Left colon (tissue), 2 donors: ENCODE results near the gene GNAZ. TPM values are rescaled to one million over a fixed set of nuclear protein-coding genes. Genes with fewer than 3 reads are reported as not detected.
"Not testable (repeated sequence)": the region's sequence is repeated elsewhere in the genome, so short reads cannot be mapped to it uniquely, and the experiment has no call there.

Source experiments
- ATAC-seq: fragments of 200-7000 bp; cut with Tn5 transposase; one replicate; pipeline ENCODE4 v1.9.1; 2020; ENCODE audit warnings: mild to moderate bottlenecking, moderate library complexity
- DNase-seq, 2 donors: peaks; one replicate each; pipeline ENCODE4 v3.0.0-alpha.2; 2020
- intact Hi-C, 2 donors: fragments of 100-400 bp; cut with DNase I in 1 of 2; cut with micrococcal nuclease in 1 of 2; formaldehyde crosslinking; loops; one replicate each; pipeline versions ENCODE4 v1.11.2 to v1.14.0; 2022; cut with DNase I, micrococcal nuclease
- total RNA-seq, 2 donors: library from RNA; stranded (reverse); fragmentation: NEBNext Ultra II Directional; extraction: Animal tissue kit (Norgen Biotek cat#: 25700); gene quantifications; one replicate each; pipeline ENCODE4 v1.2.1, GENCODE V29; 2021
- donor health status: DM: no; HTN: no; CAD: no.
- donor health status: DM: yes; HTN: yes; CAD: no.

The GNAZ gene
- total RNA-seq, 2 donors from 2014 or later, result 1.0 to 2.9 TPM

GRCh38 chr22:23136991-23137390, 66.7 kb downstream of the GNAZ start:
- DNase-seq, intact Hi-C loops, ATAC-seq: not testable (repeated sequence)

- no peak for DNase-seq
- ATAC-seq, result no peak
- intact Hi-C loops, result no loop called here
Measured at GRCh38 chr22:23137468-23137867, 67.1 kb downstream of the GNAZ start.

- ATAC-seq, result no peak
- DNase-seq, result peak in 1 of 2 donors; percentile 30
- intact Hi-C loops, result no loop called here
Measured at GRCh38 chr22:23137905-23138561, 67.7 kb downstream of the GNAZ start.

GRCh38 chr22:23138584-23139435, 68.5 kb downstream of the GNAZ start:
- intact Hi-C loops, result no loop called here
- no peak for DNase-seq
- no peak for ATAC-seq

- DNase-seq (no peak), ATAC-seq (no peak)
- intact Hi-C loops, result no loop called here
Measured at GRCh38 chr22:23140385-23140784, 70.1 kb downstream of the GNAZ start.

GRCh38 chr22:23142546-23143105, 72.3 kb downstream of the GNAZ start:
- DNase-seq, result peak in 1 of 2 donors; percentile 35
- ATAC-seq, result no peak
- intact Hi-C loops, result no loop called here

GRCh38 chr22:23143119-23143518, 72.8 kb downstream of the GNAZ start:
- no peak for DNase-seq
- no peak for ATAC-seq
- intact Hi-C loops, result no loop called here

- intact Hi-C loops, result no loop called here
- DNase-seq, result no peak
- no peak for ATAC-seq
Measured at GRCh38 chr22:23144432-23144831, 74.1 kb downstream of the GNAZ start.

GRCh38 chr22:23144932-23145877, 74.9 kb downstream of the GNAZ start, which contains the start of gene RAB36:
Gene RAB36, plus strand, starts transcription at chr22:23145477. Its CDS starts 1,140 bp downstream, at chr22:23146617.
- DNase-seq, result peak; percentile 99 to 100
- intact Hi-C loops, result no loop called here
- peak; percentile 75 for ATAC-seq

GRCh38 chr22:23145878-23146470, 75.7 kb downstream of the GNAZ start:
- intact Hi-C loops, result no loop called here
- DNase-seq, result no peak
- ATAC-seq, result no peak

GRCh38 chr22:23146478-23147205, 76.3 kb downstream of the GNAZ start:
- ATAC-seq (no peak), DNase-seq (no peak)
- intact Hi-C loops, result no loop called here

- ATAC-seq, result peak; percentile 24
- intact Hi-C loops, result no loop called here
- no peak for DNase-seq
Measured at GRCh38 chr22:23147617-23148387, 77.5 kb downstream of the GNAZ start.

GRCh38 chr22:23149743-23150238, 79.5 kb downstream of the GNAZ start:
- ATAC-seq (no peak), DNase-seq (no peak)
- intact Hi-C loops, result no loop called here

- DNase-seq (no peak), ATAC-seq (no peak)
- intact Hi-C loops, result no loop called here
Measured at GRCh38 chr22:23150762-23151161, 80.4 kb downstream of the GNAZ start.

GRCh38 chr22:23151827-23152226, 81.5 kb downstream of the GNAZ start:
- no peak for ATAC-seq
- no peak for DNase-seq
- intact Hi-C loops, result no loop called here

GRCh38 chr22:23152238-23153114, 82.2 kb downstream of the GNAZ start:
- ATAC-seq (no peak), DNase-seq (no peak)
- intact Hi-C loops, result no loop called here
